Activated CD8-positive, alpha-beta memory T cell treated with anti-CD3 and anti-CD28 coated beads, Interleukin-2, amount 50 U/mL, for 48 hours (primary cell): ENCODE measurements around the gene ANXA7.
"Not testable (repeated sequence)": the region's sequence is repeated elsewhere in the genome, so short reads cannot be mapped to it uniquely, and the experiment has no call there.

Source experiments
- DNase-seq: peaks from one replicate; pipeline ENCODE4 v3.0.0-alpha.2; 2020

The ANXA7 gene

GRCh38 chr10:73332379-73332778, 81.5 kb downstream of the ANXA7 start:
- no peak for DNase-seq

GRCh38 chr10:73328523-73328922, 85.3 kb downstream of the ANXA7 start:
- DNase-seq = not testable (repeated sequence)

- DNase-seq = not testable (repeated sequence)
Measured at GRCh38 chr10:73325290-73325689, 88.6 kb downstream of the ANXA7 start.
